Stomach (tissue), 4 donors: Measurements from ENCODE around the gene TNS3.

Source experiments
- EP300 ChIP-seq: sonication (generic); formaldehyde crosslinking; IDR thresholded peaks from one replicate; pipeline ENCODE4 v1.6.1; 2017; ENCODE audit warnings: antibody characterized with exemption
- POLR2A ChIP-seq, 4 donors: fragments of 450-650 bp; IDR thresholded peaks; one replicate each; pipeline ENCODE4 v1.6.1; 2016; ENCODE audit warnings: antibody characterized with exemption in 4 of 4, control low read depth in 2 of 4, mild to moderate bottlenecking in 1 of 4, moderate library complexity in 1 of 4
- TF ChIP-seq, protein P1 (sequence below), 7 experiments: fragments of 450-650 bp in 4 of 7; fragments of 200-600 bp in 3 of 7; sonication (generic) in 3 of 7; IDR thresholded peaks; one replicate each; pipeline ENCODE4 v1.5.1; 2016 to 2019; ENCODE audit warnings: antibody characterized with exemption in 7 of 7, control low read depth in 2 of 7, mild to moderate bottlenecking in 1 of 7

DNA sequence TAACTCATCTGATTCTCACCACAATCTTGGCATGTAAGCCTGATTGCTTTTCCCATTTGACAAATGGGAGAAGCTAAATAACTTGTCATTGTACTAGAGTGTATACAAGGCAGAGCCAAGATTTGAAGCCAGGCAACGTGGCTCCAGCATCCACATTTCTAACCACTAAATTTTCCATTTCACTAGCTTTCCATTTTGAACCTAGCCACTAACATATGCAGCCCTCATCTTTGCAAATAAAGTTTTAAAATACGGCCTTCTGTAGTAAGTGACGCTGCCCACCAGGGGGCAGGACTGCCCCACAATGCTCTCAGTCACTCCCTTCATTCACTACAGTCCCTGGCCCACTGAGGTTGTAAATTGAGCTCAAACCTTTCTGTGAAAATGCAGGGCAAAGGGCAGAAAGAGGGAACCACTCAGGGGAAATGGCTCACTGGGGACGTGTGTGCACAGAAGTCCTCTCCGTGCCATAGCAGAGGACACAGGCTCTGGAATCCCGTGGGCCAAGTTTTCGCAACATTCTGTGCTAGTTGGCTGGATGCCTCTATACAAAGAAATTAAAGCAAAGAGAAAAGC lies 315.7 kb downstream of the TNS3 start:
- TF ChIP-seq POLR2A (IDR thresholded peaks at IDR 0.05) (no peak), EP300 (no peak)
- TF ChIP-seq, protein P1, sequence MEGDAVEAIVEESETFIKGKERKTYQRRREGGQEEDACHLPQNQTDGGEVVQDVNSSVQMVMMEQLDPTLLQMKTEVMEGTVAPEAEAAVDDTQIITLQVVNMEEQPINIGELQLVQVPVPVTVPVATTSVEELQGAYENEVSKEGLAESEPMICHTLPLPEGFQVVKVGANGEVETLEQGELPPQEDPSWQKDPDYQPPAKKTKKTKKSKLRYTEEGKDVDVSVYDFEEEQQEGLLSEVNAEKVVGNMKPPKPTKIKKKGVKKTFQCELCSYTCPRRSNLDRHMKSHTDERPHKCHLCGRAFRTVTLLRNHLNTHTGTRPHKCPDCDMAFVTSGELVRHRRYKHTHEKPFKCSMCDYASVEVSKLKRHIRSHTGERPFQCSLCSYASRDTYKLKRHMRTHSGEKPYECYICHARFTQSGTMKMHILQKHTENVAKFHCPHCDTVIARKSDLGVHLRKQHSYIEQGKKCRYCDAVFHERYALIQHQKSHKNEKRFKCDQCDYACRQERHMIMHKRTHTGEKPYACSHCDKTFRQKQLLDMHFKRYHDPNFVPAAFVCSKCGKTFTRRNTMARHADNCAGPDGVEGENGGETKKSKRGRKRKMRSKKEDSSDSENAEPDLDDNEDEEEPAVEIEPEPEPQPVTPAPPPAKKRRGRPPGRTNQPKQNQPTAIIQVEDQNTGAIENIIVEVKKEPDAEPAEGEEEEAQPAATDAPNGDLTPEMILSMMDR (IDR thresholded peaks at IDR 0.05): peak in 5 of 7 experiments; percentile 82 to 90 (median 87)
